Measurements from ENCODE around the gene AMPD3.

GRCh38 chr11:10537600-10537999, 82.5 kb downstream of the AMPD3 start:
- no peak for TF ChIP-seq POLR2AphosphoS5 (IDR thresholded peaks at IDR 0.05; ENCODE audit: low read depth, low read length)
- TF ChIP-seq POLR2A (IDR thresholded peaks at IDR 0.05; ENCODE audit: low read depth, low read length) = no peak

All from GM12892 (cell line).